ENCODE data around the gene GRK1. TPM values are rescaled to one million over a fixed set of nuclear protein-coding genes. Genes with fewer than 3 reads are reported as not detected.

The GRK1 gene
- total and polyA plus RNA-seq, 2 experiments from 2014 or later, result not detected

DNA sequence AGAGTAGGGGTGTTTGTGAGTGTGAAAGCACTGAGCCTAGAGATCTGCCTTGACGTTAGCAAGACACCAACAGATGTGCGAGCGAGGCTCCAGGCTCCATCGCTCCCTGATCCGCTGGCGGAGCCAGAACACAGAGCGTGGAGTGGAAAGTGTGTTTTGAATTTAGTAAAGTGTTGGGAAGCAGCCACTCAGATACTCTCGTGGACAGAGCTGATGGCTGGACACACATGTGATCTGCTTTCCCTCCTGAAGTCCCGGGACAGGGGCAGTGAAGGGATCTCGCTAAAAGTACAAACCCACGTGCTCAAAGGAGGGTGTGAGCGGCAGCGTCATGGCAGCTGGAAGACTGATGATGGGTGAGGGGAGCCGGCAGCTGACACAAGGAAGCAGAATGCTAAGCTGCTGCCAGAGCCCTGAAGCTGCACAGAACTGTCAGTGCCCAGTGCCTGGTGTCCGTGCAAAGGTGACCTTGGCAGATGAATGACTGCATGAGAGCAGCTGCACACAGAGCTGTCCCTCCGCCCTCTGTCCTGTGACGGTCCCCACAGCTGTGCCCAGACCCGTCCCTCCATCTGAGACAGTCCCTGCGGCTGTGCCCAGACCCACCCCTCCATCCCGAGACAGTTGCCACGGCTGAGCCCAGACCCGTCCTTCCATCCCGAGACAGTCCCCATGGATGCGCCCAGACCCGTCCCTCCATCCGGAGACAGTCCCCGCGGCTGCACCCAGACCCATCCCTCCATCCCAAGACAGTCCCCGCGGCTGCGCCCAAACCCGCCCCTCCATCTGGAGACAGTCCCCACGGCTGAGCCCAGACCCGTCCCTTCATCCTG lies 62.4 kb downstream of the GRK1 start (continued):
- TF ChIP-seq ETS1 (IDR thresholded peaks at IDR 0.05), result no peak
- no peak for TF ChIP-seq CREB1 (CRISPR knock-in tag; IDR thresholded peaks at IDR 0.05; ENCODE audit: low read depth)
- TF ChIP-seq REST (IDR thresholded peaks at IDR 0.05; ENCODE audit: unreplicated experiment), result no peak
- no peak for TF ChIP-seq CTCF (conservative IDR thresholded peaks at IDR 0.05; ENCODE audit: low read depth in 2 of 2)
- no peak for TF ChIP-seq NANOG (IDR thresholded peaks at IDR 0.05; ENCODE audit: borderline replicate concordance)
- TF ChIP-seq EZH2phosphoT487 (IDR thresholded peaks at IDR 0.05; ENCODE audit: unreplicated experiment), result no peak
- TF ChIP-seq ZNF331 (CRISPR knock-in tag; IDR thresholded peaks at IDR 0.05; ENCODE audit: low read depth), result no peak
- TF ChIP-seq ZNF114 (CRISPR knock-in tag; IDR thresholded peaks at IDR 0.05), result no peak
- no peak for TF ChIP-seq POLR2AphosphoS5 (IDR thresholded peaks at IDR 0.05; ENCODE audit: low read depth)
- TF ChIP-seq EZH2 (IDR thresholded peaks at IDR 0.05; ENCODE audit: low read depth, unreplicated experiment), result no peak

- Histone ChIP-seq H3K36me3 (ENCODE audit: insufficient read depth) (no peaks in the 10 kb centered on the region), H3K27ac (ENCODE audit: low read depth) (no peak overlapping the region), H3K4me3 (no peak overlapping the region), H3K79me2 (replicated peaks; ENCODE audit: insufficient read depth) (no peaks in the 10 kb centered on the region), H2AFZ (no peak overlapping the region), H3K4me2 (no peak overlapping the region), H3K4me1 (ENCODE audit: insufficient read depth) (no peaks in the 10 kb centered on the region), H3K27me3 (ENCODE audit: insufficient read depth) (no peaks in the 10 kb centered on the region), H3F3A (replicated peaks; ENCODE audit: low read depth) (peaks cover 16% of the 10 kb centered on the region), H4K20me1 (replicated peaks; ENCODE audit: insufficient read depth) (no peaks in the 10 kb centered on the region), H3K9me2 (ENCODE audit: insufficient read depth) (peaks cover 7% of the 10 kb centered on the region; the same call in 1 of the 2 replicates)
- peaks cover 26% of the 10 kb centered on the region for H3K9me3 Mint-ChIP-seq
- ATAC-seq, result peak; percentile 34
- peaks cover 6% of the 10 kb centered on the region; the same call in 1 of the 3 replicates for H3K36me3 Mint-ChIP-seq (ENCODE audit: low read depth)
- H3K4me3 Mint-ChIP-seq, result no peak overlapping the region
- TF ChIP-seq CREB1 (CRISPR knock-in tag; IDR thresholded peaks at IDR 0.05; ENCODE audit: low read depth) (no peak), EZH2 (IDR thresholded peaks at IDR 0.05; ENCODE audit: low read depth, unreplicated experiment) (no peak), CTCF (conservative IDR thresholded peaks at IDR 0.05; ENCODE audit: low read depth in 2 of 2) (no peak), ZNF331 (CRISPR knock-in tag; IDR thresholded peaks at IDR 0.05; ENCODE audit: low read depth) (no peak), NANOG (IDR thresholded peaks at IDR 0.05; ENCODE audit: borderline replicate concordance) (no peak), ETS1 (IDR thresholded peaks at IDR 0.05) (no peak), STAT1 (IDR thresholded peaks at IDR 0.05; ENCODE audit: unreplicated experiment) (no peak), JUNB (IDR thresholded peaks at IDR 0.05; ENCODE audit: unreplicated experiment) (no peak), POLR2AphosphoS5 (IDR thresholded peaks at IDR 0.05; ENCODE audit: low read depth) (no peak)
- H3K27ac Mint-ChIP-seq, result no peak overlapping the region
- H3K27me3 Mint-ChIP-seq (ENCODE audit: insufficient read depth, low read depth, poor library complexity), result peaks cover 22% of the 10 kb centered on the region
- H3K4me1 Mint-ChIP-seq, result no peaks in the 10 kb centered on the region
- DNase-seq (ENCODE audit: low spot score), result no peak
These were observed 63.3 kb downstream of the GRK1 start for GRCh38 chr13:113730258-113730691.

Data from GM23338 (cell line).